ENCODE results near the gene BTD.

- TF ChIP-seq CTCF (conservative IDR thresholded peaks at IDR 0.05; ENCODE audit: low read depth, low read length) (no peak), EZH2 (IDR thresholded peaks at IDR 0.05; ENCODE audit: borderline replicate concordance, low read depth, low read length, poor library complexity, severe bottlenecking) (no peak)
Observed at GRCh38 chr3:15656342-15656741, 54.8 kb downstream of the BTD start.

Measured in A673 (cell line).